NCI-H82 (cell line): Measurements from ENCODE around the gene ST14.

ENCODE experiments used
- DNase-seq: peaks from one replicate; lab custom pipeline; 2025; lab: John Stamatoyannopoulos, UW

The ST14 gene

GRCh38 chr11:130136107-130136506 is 23.5 kb upstream of the ST14 start:
- DNase-seq = peak; percentile 1

DNA sequence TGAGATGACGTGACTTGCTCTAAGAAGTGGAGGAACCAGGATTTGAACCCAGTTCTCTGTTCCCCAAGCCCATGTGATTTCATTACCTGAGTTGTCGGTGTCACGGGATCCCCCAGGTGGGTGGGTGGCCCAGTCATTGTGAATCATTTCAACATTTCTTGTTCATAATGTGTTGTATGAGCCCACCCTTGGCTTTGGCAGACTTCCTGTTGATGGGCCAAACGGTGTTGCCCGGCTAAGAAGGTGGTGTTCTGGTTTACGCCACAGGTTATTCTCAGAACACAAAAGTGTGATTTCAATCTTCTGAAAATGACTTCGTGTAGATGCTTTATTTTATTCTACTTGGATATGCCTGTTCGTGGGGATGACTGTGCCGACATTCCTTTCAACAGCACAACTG is 21.6 kb upstream of the ST14 start:
- no peak for DNase-seq

DNA sequence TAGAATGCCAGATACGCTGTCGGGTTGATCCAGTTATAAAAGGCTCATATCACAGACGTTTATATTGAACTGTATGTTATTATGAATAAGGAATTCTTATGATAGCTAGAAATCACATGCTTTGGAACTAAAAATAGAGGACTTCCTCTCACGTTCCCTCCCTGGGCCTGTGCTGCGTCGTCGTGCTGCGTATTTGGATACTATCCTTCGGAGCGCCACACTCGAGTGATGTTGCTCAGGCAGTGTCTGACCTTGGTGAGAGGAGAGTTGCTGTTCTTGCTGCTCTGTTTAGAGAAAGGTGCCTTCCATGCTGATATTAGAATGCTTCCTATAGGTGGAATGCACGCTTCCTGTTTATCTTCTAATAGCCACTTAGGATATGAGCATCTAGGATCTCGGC is 20.2 kb upstream of the ST14 start:
- no peak for DNase-seq

DNA sequence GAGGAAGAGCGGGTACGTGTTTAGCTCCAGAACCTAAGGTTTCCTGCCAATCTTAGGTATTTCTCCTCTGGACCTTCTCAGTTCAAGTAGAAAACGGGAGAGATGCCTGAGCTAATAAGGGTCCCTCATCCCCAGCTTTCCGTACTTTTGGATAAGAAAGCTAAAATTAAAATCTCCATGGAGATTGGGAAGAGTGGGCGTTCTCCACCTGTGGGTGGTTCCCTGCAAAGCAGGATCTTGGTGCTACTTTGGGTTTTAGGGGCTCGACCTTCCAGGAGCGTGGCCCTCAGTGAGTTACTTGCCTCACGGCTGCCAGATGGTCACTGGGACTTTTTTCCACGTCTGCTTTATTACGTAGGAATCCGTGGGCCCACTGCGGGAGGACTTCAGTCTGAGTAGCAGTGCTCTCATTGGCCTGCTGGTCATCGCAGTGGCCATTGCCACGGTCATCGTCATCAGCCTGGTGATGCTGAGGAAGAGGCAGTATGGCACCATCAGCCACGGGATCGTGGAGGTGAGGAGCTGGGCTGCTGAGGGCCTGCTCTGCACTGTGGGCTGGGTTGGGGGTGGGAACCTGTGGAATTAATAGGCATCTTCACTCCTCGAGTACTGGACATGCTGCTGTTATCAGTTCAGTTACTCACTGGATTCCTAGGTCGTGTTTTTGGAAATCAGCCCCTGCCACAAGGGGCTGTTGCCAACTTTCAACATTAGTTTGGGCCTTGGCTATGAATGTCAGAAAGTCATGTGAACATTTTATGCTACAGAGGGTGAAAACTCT is 17.8 kb upstream of the ST14 start:
- DNase-seq = no peak

DNA sequence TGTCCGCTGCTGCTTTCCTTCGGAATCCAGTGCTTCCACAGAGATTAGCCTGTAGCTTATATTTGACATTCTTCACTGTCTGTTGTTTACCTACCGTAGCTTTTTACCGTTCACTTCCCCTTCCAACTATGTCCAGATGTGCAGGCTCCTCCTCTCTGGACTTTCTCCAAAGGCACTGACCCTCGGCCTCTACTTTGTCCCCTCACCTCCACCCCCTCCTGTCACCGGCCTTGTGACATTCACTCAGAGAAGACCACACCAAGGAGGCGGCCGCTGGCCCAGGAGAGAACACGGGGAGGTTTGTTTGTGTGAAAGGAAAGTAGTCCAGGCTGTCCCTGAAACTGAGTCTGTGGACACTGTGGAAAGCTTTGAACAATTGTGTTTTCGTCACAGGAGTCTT is 15.4 kb upstream of the ST14 start:
- no peak for DNase-seq

DNA sequence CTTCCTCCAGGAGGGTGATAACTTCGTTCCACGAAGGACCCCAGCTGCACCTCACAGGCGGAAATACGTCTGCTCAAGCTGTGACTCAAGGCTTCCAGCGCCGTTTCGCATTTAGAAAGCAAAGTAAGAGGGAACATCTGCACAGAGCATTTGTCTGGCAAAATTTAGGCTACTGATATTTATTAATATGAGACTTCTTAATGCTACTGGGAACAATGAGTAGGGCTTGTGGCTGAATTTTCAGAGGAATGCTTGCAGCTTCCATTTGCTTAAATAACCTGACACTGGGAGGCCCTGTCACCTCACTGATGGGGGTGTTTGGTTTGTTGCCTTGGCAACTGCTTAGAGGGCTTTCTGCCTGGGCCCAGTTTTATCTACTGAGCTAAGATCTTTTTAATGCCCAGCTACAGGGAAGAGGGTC is 14.7 kb upstream of the ST14 start:
- peak; percentile 13 for DNase-seq

- DNase-seq = no peak
Measured at GRCh38 chr11:130145311-130145812, 14.2 kb upstream of the ST14 start.

DNA sequence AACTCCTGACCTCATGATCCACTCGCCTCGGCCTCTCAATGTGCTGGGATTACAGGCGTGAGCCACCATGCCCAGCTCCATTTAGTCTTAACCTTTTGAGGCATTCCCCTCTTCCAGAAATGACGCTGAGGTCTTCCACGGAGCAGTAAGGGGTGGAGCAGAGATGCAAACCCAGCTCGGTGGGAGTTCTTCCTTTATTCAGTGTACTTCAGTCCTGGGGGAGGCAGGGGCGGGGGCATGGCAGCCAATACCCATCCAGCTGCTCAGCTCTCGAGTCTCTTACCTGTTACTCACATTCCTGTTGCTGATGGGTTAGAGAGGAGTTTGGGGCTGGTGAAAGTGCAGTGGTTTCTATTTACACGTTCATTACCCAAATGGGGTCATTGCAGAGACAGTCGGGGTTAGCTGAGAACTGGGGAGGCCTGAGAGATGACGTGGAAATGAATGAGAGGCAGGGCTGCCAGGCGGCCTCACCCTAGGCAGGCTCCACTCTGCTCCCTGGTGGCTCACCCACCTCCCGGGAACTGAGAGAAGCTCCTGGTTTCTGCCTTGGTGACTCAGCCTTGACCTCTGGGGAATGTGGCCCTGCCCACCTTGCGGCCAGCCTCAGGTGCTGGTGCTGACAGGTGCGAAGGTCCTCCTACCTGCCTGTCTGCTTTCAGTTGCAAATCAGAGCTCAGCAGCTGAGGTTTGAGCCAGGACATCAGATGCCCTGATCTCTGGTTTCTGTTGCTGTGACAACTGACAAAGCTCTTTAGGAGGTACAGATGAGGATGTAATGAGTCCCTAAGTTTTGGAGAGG is 13.4 kb upstream of the ST14 start:
- DNase-seq = no peak

DNA sequence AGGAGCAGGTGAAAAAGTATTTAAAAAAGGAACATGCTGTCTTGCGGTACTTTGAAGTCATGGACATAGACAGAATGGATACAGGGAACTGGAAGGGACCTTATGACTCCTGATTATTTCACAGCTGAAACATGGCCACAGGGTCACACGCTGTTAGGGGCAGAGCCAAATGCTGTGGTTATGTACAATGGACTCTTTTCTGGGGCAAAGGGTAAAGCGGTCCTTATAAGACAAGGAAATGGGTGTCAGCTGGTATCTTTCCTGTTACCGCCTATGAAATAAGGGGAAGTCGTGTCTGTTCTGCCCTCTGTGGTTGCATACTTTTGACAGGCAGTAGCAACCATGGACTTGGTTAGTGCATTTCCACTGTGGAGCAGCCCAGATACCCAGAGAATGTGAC is 12.8 kb upstream of the ST14 start:
- DNase-seq = no peak

DNA sequence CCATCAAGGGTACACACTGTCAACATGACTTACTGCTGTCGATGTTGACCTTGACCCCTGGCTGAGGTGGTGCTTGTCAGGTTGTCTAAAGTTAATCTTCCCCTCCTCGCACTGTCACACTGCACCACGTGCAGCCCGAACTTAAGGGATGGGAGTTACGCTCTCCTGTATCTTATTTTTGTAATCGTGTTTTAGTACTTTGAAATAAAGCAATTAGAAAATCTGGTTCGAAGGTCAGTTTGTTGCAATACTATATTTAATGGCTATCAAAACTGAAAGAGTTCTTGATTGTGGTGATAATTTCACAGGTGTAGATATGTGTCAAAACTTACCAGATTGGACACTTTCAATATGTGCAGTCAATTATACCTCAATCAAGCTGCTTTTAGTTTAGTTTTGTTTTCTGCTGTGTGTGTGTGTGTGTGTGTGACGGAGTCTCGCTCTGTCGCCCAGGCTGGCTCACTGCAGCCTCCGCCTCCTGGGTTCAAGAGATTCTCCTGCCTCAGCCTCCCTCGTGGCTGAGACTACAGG is 10.7 kb upstream of the ST14 start:
- DNase-seq = no peak

DNA sequence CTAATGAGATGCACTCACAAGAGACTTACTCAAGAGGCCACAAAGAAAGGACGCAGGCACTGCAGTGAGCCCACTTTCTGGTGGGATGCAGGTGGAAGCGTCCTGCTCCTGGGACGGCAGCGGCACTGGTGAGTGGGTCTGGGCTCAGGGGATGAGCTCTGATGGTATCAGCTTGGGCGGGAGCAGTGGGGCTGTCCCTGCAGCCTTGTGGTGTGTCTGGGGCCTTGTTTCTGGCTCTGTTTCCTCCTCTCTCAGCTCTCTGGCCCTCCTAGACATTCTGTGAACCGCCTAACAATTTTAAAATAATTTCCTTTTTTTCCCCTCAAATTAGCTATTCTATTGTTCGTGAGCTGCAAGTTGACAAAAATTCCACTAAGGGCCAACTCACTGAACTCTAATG is 8.8 kb upstream of the ST14 start:
- no peak for DNase-seq

GRCh38 chr11:130151196-130151595 is 8.4 kb upstream of the ST14 start:
- DNase-seq = no peak

DNA sequence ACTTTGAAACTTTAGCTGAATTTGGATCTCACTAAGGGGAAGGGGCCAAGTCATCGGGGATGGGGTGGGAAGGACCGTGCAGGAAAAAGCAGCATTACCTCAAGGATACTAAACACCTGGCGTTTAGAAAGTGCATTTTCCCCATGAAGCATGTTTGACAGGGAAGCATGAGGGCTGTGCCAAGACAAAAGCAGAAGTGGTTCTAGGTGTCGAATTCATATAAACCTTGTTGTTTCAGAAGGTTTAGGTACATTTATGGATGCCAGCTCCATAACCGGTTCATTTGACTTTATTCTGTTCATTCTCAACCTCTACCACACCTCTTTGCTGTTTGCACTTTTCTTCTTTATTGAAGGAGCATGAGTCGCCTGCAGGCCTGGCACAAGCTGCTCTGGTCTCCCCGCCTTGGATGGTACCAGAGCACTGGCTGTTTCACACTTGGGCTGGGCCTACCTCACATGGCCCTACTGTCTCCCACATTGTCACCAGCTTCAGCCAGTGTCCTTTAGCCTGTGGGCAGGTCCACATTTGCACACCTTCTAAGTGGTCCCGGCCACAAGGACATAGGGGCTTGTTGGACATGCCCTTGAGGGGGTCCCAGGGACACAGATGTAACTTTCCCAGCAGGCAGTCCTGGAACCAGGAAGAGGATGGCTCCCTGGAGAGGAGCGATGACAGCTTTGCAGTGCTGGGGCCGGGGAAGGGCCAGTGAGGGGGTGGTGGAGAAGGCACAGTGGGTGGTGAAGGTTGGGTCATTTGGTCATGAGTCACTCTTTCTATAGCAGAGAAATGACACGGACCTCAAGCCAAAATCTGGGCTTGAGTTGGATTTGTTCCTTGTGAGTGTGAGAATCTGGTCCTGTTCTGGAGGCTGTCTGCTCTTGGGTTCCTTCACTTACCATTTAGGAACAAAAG is 3.2 kb upstream of the ST14 start:
- DNase-seq = no peak

- DNase-seq = no peak
Measured at GRCh38 chr11:130157101-130157500, 2.5 kb upstream of the ST14 start.

GRCh38 chr11:130157840-130158239 is 1.7 kb upstream of the ST14 start:
- DNase-seq = no peak

DNA sequence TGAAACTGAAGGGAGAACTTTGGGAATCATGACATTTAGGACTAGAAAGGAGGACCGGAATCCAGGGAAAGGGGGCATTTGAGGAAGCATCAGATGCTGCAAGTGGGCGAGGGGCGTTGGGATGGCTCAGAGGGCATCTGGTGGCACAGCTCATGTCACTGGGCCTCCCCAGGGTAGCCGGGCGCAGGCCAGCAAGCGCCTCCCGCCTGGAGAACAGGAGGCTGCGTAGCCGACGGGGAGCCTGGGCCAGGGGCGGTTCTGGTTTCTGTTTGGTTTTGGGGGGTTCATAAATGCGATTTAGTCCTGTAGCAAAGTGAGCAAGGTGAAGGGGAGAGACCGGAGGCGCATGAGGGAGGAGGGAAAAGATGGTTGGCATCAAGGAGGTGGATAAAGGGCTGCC is 443 bp upstream of the ST14 start:
- DNase-seq = no peak

GRCh38 chr11:130160498-130161155 is 1.0 kb downstream of the ST14 start:
- DNase-seq = no peak

DNA sequence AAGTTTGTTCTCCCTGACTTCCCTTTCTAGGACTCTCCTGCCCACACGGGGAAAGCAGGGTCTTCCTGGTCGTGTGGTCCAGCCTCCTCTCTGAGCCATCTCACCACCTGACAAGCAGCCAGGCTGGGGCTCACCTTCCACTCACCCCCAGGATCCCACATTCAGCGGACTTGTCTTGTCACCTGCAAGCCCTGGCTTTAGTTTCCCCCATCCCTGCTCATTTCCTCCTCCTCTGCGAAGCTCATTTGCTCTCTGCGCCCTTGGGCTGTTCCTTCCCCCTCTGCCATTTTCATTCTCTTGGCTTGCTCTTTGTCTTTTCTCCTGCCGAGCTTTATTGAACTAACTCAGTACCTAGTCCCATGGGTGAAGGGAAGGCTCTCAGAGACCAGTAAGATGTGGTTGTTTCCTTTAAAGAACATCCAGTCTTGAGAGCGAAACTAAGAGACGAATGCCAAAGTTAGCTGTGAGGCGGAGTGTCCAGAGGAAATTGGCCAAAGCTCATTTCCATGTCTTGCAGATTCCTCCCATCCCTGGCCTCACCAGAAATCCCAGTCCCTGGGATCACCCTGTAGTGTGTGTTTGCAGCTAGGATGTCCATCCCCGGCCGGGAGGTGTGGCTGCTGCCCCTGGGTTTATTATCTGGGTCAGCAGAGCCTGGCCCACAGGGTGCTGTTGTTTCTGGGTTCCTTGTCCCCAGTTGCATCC is 2.0 kb downstream of the ST14 start:
- DNase-seq = no peak

DNA sequence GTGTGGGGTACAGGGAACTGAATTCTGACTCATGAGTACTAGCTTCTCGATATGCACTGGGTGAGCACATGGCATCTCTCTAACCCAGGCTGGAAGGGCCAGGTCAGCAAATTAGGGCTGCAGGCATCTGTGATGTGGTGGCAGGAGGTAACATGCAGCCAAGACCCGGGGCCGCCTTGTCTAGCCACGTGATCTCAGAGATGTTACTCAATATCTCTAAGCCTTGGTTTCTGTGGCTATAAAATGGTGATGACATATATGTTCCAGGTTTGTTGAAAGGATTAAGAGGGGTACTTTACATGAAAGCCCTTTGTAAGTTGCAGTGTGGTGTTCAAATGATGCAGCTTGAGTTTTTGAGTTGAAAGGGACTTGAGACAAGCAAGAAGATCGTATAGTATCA is 3.2 kb downstream of the ST14 start:
- DNase-seq = no peak

DNA sequence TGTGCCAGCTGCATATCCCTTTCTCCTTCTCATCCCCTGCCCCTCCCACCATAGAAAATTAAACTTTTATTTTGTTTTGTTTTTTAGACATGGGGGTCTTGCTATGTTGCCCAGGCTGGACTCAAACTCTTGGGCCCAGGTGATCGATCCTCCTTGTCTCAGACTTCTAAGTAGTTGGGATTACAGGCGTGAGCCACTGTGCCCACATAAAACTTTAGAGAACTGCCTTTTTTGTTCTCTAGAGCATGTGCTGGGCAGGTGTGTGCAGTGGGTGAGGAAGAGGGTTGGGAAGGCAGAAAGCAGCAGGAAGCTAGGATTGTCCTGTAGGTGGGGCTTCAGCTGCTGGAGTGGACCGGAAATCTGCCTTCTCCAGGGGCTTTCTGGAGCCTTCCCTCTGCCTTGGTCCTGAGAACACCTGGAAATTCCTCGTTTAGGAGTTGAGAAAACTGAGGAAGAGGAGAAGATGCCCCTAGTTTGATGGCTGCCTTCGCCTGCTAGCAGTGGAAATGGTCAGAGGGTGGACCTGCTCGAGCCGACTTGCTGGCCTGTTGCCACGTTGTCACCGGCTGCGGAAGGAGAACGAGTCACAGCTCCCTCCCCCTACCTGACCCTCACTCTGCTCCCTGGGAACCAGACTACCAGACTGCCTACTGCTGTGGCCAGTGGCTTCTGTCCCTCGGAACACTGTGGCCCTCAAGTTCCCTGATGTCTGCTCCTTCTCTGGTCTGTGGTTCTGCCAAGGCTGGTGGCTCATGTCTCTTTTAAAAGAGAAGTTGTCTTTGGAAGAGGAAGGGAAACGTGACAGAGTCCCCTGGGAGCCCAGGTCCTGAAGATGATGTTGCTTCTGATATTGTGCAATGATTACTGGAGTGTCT is 4.0 kb downstream of the ST14 start:
- DNase-seq = peak; percentile 3
